Measurements from ENCODE around the gene DMRTB1. TPM values are rescaled to one million over a fixed set of nuclear protein-coding genes. Genes with fewer than 3 reads are reported as not detected.

The DMRTB1 gene
- total and polyA plus RNA-seq, 3 donors from 2014 or later = 44.5 to 107 (median 51.8) TPM

GRCh38 chr1:53448241-53448841 lies 10.9 kb upstream of the DMRTB1 start:
- no peak for DNase-seq
- Histone ChIP-seq H3K4me3 (no peak overlapping the region), H3K4me1 (no peaks in the 10 kb centered on the region), H3K27me3 (no peaks in the 10 kb centered on the region), H3K36me3 (ENCODE audit: low read depth, missing control alignments) (no peaks in the 10 kb centered on the region), H3K27ac (no peak overlapping the region), H3K9me3 (no peaks in the 10 kb centered on the region)
- intact Hi-C loops (cut with DNase I; ENCODE audit: low total_unique reads) = no loop called here
- TF ChIP-seq POLR2A (IDR thresholded peaks at IDR 0.05) = no peak
- no peak for TF ChIP-seq CTCF (IDR thresholded peaks at IDR 0.05)
- WGBS, 2 donors = 84 to 95% methylated on average over 2 of the region's 2 CpGs

GRCh38 chr1:53449021-53449420 lies 10.2 kb upstream of the DMRTB1 start:
- Histone ChIP-seq H3K4me1 (no peaks in the 10 kb centered on the region), H3K9me3 (no peaks in the 10 kb centered on the region), H3K27ac (no peak overlapping the region), H3K27me3 (no peaks in the 10 kb centered on the region), H3K4me3 (no peak overlapping the region), H3K36me3 (ENCODE audit: low read depth, missing control alignments) (no peaks in the 10 kb centered on the region)
- TF ChIP-seq POLR2A (IDR thresholded peaks at IDR 0.05) (no peak), CTCF (IDR thresholded peaks at IDR 0.05) (no peak)
- intact Hi-C loops (cut with DNase I; ENCODE audit: low total_unique reads) = no loop called here
- 73 to 79% methylated on average over 3 of the region's 3 CpGs for WGBS, 2 donors
- no peak for DNase-seq

DNA sequence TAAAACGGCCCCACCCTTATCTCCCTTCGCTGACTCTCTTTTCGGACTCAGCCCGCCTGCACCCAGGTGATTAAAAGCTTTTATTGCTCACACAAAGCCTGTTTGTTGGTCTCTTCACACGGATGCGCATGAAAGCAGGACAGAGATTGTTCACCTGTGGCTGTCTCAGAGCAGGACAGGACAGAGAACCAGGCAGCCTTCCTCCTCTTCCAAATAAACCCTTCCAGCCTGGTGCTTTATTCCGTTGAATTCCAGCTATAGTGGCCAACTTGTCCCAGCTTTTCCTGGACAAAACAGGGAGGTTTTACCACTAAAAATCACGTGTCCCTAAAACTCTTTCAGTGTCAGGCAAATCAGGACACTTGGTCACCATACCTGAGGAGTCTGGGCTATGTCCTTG lies 9.5 kb upstream of the DMRTB1 start:
- Histone ChIP-seq H3K27ac (no peak overlapping the region), H3K27me3 (no peaks in the 10 kb centered on the region), H3K4me3 (no peak overlapping the region), H3K4me1 (no peaks in the 10 kb centered on the region), H3K9me3 (no peaks in the 10 kb centered on the region), H3K36me3 (ENCODE audit: low read depth, missing control alignments) (no peaks in the 10 kb centered on the region)
- intact Hi-C loops (cut with DNase I; ENCODE audit: low total_unique reads) = no loop called here
- 58 to 65% methylated on average over 8 of the region's 8 CpGs for WGBS, 2 donors
- no peak for TF ChIP-seq POLR2A (IDR thresholded peaks at IDR 0.05)
- TF ChIP-seq CTCF (IDR thresholded peaks at IDR 0.05) = no peak
- no peak for DNase-seq

DNA sequence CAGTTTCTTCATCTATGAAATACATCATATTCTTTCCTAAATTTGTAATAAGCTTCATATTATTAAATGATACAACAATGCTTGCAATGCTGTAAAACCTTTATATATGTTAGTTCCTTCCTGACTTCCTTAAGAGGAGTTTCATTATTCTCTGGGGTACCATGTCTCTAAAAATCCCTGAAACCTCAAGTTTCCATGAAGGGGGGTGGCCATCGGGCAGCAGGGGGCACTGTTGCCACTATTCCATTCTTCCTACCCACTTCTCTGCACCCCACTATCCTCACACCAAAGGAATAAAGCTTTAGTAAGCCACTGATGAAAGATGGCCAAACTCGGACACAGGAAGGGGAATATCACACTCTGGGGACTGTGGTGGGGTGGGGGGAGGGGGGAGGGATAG lies 9.0 kb upstream of the DMRTB1 start:
- Histone ChIP-seq H3K27ac (no peak overlapping the region), H3K27me3 (no peaks in the 10 kb centered on the region), H3K36me3 (ENCODE audit: low read depth, missing control alignments) (no peaks in the 10 kb centered on the region), H3K4me1 (no peaks in the 10 kb centered on the region), H3K4me3 (no peak overlapping the region), H3K9me3 (no peaks in the 10 kb centered on the region)
- TF ChIP-seq POLR2A (IDR thresholded peaks at IDR 0.05) (no peak), CTCF (IDR thresholded peaks at IDR 0.05) (peak in 1 of 3 experiments; percentile 27)
- intact Hi-C loops (cut with DNase I; ENCODE audit: low total_unique reads) = no loop called here
- WGBS, 2 donors = 24 to 30% methylated on average over 2 of the region's 2 CpGs
- DNase-seq = no peak

GRCh38 chr1:53454019-53454418 lies 5.2 kb upstream of the DMRTB1 start:
- no peak for DNase-seq
- Histone ChIP-seq H3K27ac (no peak overlapping the region), H3K36me3 (ENCODE audit: low read depth, missing control alignments) (no peaks in the 10 kb centered on the region), H3K4me3 (no peak overlapping the region), H3K9me3 (no peaks in the 10 kb centered on the region), H3K4me1 (no peaks in the 10 kb centered on the region), H3K27me3 (no peaks in the 10 kb centered on the region)
- intact Hi-C loops (cut with DNase I; ENCODE audit: low total_unique reads) = no loop called here
- TF ChIP-seq POLR2A (IDR thresholded peaks at IDR 0.05) = no peak
- TF ChIP-seq CTCF (IDR thresholded peaks at IDR 0.05) = no peak
- 79 to 91% methylated on average over 3 of the region's 3 CpGs for WGBS, 2 donors

Data from testis (tissue), 3 donors.